NCI-H1930 (cell line): ENCODE data around the gene NR2F1-AS1.
A peak's percentile ranks its signal among the peaks of the same experiment; 100 is the strongest.

ENCODE experiments used
- DNase-seq, 2 experiments: peaks; one replicate each; lab custom pipeline; 2025; lab: John Stamatoyannopoulos, UW

The NR2F1-AS1 gene

DNA sequence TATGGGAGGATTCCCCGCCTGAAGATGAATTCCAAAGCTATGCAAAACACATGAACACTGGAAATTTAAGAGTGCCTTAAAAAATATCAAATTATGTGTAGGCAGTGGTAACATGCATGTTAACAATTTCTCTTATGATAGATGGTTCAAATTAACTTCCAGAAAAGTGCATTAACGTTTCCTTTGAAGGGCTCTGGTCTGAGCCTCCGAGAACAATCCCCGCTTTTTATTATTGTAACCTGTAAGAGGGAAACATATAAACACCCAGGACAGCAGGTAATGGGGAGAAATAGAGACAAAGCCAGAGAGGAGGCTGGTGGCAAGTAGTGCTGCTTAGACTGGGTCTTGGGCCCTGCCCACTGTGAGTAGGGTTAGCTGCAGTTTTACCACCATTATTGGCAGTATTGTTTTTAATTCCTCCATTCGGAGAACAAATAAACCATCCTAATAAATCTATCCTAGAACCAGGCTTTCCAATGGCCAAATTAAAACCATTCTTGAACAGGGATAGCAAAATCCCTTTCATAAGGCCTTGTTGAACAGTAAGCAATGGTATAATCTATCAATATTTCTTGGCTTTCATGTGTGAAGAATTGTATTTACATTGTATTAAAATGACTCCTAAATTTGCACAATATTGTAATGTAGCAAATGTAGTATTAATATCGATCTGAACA lies 8.3 kb upstream of the NR2F1-AS1 start:
- DNase-seq = no peak

DNA sequence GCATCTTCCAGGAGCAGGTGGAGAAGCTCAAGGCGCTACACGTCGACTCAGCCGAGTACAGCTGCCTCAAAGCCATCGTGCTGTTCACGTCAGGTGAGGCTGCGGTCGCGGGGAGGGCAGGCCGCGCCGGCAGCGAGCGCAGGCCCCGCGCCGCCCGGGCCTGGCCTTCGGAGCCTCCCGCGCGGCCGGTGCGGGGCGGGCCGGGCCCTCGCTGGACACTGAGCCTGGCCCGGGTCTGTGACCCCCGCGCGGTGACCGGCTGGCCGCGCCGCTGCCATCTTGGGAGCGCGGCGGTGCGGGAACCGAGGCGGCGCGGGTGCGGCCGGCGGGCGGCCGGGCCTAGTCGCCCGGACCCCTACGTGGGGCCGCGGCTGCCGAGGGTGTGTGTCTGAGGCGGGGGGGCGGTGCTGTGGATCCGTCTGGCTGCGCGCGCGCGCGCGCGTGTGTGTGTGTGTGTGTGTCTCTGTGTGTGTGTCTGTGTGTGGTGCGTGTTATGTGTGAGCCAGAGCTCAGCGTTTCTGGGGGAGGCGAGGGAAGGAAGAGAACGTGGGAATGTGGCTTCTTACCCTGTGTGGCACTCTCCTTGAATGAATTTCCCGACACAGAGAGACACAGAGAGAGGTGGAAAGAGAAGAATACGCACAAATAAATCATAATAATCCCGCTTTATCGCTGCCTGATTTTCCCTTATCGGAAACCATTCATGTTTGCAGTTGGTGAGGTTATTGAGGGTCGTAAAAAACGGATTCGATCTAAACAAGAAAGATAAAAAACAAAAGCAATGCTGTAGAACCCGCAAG lies 7.5 kb upstream of the NR2F1-AS1 start:
- no peak for DNase-seq

DNA sequence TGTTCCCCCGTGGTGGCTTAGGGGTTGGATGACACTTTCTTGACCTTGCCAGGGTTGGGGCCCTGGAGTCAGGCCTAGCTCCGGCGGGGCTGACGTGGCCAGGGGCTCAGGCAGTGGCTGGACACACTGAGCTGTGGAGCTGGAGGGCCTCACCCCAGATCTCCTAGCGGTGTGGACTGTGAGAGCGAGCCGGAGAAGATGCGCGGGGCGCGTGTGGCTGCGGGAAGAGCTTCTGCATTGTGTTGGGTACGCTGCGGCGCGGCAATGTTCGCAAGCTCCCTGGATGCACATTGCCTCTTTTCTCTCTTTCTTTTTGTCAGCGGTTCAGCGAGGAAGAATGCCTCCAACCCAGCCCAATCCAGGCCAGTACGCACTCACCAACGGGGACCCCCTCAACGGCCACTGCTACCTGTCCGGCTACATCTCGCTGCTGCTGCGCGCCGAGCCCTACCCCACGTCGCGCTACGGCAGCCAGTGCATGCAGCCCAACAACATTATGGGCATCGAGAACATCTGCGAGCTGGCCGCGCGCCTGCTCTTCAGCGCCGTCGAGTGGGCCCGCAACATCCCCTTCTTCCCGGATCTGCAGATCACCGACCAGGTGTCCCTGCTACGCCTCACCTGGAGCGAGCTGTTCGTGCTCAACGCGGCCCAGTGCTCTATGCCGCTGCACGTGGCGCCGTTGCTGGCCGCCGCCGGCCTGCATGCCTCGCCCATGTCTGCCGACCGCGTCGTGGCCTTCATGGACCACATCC lies 6.8 kb upstream of the NR2F1-AS1 start:
- DNase-seq = no peak

DNA sequence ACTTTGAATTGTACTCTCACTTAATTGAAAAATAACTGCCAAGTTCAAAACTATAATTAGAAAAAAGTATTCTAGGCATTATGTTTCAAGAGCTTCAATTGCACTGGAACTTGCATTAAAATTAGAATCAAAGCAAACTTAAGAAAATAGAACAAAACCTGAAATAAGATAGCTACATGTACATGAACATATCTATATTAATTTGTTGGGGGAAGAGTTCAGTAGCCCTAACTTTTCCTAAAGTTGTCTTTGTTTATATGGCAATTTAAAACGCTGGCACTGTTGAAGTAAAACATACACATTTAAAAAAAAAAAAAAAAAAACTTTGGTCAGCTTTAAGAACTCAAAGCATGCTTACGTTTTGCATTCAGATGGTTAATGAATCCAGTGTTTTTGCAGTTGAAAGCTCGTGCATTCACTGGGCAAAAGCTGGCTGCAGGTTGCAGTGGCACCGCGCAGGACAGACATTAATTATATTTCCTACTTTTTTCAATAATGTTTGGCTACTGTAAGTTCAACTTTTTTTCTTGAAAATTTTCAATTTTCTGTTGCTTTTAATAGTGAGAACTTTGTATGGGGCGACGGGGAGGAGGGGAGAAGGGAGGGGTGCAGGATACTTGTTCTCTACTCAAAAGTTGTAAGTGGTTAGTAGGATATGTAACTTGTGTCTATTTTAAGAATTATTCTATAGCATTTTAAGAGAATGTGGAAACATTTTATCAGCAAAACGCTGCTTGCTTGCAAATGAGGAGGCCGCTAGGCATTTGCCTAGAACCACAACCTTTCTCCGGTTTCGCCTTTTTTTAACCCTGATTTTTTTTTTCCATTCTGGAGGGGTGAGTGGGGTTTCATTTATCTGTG lies 5.9 kb upstream of the NR2F1-AS1 start:
- DNase-seq = no peak

DNA sequence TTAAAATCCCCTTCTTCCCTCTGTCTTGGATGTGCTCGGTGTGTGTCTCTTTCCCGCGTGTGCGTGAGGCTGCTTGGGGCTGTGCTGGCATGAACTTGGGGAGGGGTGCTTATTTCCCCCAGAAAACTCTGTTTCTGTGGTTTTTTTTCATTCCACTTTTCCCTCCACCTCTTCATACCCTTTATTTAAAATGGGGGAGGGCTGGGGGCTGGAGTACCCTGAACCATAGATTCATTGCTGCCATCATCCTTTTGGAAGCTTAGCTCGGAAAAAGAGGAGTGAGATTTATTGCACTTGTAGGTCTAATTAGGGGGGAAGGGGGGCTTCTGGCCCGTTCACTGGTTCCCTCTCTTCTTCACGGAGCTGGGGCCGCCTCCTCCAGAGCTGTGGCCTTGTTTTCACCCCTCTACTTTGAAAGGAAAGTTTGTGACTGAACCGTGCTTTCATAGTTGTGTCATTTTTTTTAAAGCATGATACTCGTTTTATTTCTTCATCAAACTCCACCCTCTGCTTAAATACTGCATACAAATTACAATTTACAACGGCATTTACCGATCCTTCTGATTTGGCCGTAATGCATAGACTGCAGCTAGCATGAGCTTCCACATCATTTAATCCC lies 4.9 kb upstream of the NR2F1-AS1 start:
- DNase-seq = no peak

DNA sequence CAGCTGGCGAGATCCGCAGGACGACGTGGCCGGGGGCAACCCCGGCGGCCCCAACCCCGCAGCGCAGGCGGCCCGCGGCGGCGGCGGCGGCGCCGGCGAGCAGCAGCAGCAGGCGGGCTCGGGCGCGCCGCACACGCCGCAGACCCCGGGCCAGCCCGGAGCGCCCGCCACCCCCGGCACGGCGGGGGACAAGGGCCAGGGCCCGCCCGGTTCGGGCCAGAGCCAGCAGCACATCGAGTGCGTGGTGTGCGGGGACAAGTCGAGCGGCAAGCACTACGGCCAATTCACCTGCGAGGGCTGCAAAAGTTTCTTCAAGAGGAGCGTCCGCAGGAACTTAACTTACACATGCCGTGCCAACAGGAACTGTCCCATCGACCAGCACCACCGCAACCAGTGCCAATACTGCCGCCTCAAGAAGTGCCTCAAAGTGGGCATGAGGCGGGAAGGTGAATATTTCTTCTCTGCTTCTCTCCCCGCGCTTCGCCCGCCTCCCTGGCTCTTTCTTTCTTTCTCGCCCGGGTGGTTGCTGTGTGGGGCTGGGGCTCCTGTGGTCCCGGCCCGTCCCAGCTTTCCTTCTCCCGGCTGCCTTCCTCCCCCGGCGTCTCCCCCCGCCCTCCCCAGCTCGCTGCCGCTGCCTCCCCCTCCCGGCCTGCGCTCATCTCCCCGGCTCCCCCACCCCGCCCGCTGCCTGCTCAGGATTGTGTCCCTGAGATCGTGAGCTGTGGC lies 4.2 kb upstream of the NR2F1-AS1 start:
- no peak for DNase-seq

DNA sequence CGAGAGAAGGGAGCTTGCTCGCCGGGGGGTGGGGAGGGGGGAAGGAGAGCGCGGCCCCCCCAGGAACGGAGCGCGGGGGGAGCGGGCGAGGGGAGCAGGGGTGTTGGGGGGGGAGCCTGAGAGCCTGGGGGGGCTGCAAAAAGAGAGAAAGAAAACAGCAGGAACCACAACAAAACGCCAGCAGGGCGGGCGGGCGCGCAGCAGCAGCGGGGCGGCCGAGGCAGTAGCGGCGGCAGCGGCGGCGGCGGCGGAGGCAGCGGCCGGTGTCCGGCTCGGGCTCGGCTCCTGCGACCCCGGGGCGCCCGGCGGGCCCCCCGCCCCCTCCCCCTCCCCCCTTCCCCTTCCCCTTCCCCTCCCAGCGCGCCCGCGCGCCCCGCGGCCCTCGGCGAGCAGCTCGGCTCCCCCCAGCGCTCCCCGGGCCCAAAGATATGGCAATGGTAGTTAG lies 3.6 kb upstream of the NR2F1-AS1 start:
- DNase-seq = no peak

DNA sequence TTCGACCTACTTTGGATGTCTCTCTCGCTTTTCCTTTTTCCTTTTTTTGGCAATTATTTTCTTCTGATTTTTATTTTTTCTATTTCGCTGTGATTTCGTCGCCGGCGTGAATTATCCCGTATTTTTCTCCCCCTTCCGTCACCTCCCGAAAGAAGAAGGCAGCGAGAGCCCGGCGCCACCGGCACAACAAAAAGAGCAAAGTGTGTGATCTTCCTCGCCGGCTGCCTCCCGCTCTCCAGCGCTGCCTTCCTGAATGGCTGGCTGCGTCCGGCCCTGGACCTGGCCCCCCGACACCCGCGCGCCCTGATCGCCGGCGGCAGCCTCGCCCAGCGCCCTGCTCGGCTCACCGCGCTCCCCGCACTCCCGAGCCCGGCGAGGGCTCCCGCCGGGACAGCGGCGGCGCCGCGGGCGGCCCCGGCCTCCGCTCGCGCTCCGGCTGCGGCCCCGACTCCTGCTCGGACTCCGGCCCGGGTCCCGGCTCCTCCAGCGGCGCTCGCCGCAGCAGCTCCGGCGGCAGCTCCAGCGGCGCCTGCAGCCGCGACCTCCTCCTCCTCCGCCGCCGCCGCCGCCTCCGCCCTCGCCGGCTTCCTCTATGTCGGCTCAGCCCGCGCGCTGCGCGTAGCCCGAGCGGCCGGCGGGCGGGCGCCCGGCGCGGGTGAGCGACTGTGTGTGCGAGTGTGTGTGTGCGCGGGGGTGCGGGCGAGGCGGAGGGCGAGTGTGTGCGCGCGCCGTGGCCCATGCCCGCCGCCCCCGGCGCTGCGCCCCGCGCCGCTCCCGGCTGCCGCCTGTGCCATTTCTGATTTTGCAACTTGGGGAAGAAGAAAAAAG lies 3.0 kb upstream of the NR2F1-AS1 start:
- peak; percentile 11 to 18 for DNase-seq

DNA sequence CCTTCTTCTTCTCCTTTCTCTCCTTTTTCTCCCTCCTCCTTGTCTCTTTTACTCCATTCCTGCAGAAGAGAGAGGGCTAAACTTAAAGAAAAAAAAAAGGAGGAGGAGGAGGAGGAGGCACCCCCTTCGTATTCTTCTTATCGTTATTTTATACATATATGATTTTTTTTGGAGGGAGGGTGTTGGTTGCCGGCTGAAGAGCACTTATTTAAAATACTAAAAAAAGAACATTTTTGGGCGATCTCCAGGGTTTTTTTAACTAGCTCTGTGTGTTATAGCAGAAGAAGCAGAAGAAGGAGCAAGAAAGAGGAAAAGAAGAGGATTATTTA lies 2.4 kb upstream of the NR2F1-AS1 start:
- no peak for DNase-seq

DNA sequence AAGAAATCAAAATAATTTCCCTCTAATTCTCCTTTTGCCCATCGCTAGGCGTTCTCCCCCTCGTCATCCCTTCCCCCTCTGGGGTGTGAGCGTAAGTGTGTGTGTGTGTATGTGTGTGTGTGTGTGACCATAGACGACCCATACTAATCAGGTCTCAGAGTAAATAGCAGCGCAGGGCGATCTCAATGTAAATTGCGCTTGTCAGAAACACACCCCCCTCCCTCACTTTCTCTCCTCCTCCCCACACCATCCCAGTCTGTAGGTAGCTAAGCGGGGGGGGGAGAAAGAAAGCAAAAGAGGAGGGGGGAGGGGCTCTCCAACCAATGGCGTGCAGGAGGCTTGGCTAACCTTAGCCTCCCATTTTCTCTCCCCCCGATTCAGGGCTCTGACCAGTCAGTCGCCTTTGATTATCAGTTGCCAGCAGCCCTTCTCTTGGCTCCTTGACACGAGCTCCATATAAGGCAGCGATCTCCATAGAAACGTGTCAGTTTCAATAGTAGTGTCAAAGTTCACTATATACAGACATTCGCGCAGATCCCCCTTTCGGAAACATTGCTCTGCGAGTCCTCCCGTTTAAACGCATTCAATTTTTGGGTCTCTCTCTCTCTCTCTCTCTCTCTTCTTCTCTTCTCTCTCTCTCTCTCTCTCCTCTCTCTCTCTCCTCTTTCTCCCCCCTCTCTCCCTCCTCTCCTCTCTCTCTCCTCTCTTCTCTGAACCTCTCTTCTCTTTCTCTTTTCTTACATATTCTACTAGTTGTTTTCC lies 1.8 kb upstream of the NR2F1-AS1 start, which contains the start of gene NR2F1:
NR2F1 (plus strand) TSS at position 546 of the 762 bp plus-strand sequence. CDS start 1,802 bp downstream, outside the sequence.
- peak; percentile 92 to 93 for DNase-seq

DNA sequence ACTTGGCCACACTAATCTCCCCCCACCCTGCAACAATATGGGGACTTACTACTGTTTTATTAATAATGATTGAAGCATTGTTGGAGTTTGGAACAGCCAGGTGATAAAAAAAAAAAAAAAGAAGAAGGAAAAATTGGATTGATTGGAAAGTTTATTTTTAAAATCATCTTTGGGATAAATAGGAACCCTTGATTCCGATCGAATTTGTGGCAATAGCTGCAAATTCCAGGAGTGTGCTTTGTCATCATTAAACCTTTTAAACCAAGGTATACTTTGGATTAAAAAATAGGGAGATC lies 1.1 kb upstream of the NR2F1-AS1 start:
- DNase-seq = no peak

DNA sequence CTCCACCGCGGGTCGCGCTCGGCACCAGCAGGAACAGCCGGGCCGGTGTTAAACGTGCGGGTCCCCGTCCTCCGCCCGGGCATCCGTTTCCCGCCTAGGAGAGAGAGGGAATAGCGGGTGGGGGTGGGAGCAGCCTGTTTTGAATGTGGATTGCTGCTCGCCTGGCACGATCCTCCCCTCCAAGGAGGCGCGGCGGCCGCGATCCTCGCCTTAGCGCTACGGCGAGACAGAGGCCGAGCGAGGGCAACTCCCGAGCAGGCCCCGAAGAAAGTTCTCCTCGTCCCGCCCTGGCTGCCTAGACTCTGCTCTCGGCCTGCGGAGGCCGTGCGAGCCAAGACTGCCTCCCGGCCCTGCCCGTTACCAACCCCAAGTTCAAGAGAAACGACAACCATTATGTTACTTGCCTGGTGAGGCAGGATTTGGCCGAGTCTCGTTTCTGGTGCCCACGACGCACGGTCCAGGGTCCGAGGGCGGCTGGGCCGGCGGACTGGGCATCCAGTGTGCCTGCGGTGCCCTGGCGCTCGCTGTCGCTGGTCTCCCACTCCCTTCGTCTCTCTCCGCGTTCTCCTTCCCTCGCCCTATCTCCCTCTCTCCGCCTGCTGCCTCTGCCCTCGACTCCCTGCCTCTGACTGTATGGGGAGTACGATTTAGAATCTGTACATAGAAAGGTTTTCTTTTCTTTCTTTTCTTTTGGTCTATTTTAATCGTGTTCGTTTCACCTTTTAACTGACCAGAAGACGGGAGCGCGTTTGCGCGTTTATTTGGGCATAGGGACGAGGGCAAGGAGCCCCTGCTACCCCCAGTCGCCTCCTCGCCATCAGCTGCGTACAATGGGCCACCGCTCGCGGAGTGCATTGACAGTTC lies 724 bp downstream of the NR2F1-AS1 start:
- no peak for DNase-seq

DNA sequence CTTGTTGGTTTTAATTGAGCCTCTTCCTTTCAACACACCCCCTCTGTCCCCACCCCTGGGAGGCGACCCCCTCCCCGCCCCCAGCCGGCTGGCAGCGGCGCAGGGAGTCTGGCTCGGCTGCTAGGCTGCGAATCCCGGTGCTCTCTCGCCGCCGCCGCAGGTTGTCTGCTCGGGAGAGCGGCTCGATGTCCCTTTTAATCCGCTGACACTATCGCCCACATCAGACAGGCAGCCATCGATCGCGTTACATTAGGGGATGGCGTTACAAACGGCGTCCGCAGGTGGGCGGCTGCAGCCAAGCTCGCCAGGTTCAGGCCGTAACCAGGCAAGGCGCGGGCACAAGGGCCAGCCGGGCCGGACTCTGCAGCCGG lies 1.3 kb downstream of the NR2F1-AS1 start:
- DNase-seq = no peak

DNA sequence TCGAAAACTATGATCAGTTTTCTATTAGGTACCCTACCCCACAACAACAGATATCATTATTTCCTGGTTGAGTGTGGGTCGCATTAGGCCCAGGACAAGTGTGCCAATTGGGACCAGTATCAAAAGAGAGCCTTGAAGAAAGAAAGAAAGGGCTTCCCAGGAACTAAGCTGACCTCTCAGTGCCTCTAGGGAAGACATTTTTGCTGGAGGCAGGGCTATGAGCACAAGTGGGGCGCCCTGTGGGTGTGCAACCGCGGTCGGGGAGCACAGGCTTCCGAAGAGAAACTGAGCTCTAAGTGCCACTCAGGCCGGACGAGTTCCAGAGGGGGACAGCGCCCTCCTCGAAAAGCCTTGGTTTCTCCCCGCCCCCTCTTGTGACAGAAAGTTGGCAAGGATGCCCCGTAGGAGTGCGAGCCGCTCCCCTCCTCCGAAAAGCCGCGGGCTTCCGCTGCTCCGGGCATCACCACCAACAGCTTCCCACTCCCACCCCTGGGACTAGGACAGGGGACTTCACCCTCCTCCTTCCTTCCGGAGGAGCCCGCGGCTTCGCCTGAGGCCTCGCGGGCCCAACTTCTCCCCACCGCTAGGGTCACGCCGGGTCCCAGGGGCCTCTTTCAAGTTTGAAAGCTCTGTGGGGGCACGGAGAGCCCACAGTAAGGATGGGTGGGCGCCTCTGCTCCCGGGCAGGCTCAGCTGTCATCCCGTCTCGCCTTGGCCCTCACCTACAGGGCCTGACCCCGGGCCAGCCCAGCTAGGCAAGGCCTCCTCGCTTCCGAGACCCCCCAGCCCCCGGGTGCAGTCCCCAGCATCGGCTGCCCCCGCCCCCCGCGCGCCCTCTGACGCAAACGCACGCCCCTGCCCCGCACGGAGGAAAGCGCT lies 2.0 kb downstream of the NR2F1-AS1 start:
- DNase-seq = no peak

DNA sequence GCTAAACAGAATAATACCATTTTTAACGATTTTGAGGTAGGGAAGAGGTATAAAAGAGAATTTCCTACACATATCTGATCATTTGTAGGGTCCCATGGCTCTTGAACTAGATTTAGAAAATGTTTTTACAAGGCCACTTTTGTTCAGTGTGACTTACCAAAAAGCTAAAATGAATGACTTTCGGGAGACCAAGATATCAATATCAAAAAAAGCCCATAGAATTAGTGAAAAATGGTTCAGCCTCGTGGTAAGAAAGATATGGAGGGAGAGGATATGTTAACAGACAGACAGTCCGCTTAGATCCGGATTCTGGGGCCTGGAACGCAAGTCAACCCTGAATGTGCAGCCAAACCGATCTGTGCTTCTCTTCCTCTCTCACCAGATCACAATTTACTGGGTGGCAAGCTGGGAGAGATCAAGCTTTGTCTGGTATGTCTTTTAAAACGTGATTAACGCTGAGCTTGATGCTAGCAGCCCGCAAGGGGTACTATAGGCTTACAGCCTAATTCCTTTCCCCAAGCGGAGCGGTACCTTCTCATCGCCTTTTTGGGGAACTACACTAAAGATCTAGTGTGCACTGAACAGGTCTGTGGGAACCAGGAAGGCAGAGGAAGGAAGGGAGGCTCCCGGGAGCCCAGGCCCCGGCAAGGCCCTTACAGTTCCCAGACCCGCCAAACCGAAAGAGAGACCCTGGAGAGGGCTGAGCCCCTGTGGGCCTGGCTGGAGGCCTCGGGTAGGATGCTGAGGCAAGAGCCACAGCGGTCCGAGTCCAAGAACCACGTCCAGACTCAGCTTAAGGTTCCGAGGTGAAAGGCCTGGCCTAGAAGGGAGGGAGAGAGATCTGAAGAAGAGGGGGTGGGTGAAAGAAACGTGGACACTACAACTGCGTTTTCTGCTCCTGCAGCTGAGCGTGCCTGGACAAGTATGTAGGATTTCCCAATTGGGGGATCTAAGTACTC lies 2.9 kb downstream of the NR2F1-AS1 start:
- no peak for DNase-seq
